ENCODE data around the gene RAB3C. TPM values are rescaled to one million over a fixed set of nuclear protein-coding genes. Genes with fewer than 3 reads are reported as not detected.

RAB3C gene
- polyA plus RNA-seq, 1 donor (not counting 4 experiments of a cell fraction or from before 2014, with no cell fraction given) = not detected

- TF ChIP-seq, protein P1, sequence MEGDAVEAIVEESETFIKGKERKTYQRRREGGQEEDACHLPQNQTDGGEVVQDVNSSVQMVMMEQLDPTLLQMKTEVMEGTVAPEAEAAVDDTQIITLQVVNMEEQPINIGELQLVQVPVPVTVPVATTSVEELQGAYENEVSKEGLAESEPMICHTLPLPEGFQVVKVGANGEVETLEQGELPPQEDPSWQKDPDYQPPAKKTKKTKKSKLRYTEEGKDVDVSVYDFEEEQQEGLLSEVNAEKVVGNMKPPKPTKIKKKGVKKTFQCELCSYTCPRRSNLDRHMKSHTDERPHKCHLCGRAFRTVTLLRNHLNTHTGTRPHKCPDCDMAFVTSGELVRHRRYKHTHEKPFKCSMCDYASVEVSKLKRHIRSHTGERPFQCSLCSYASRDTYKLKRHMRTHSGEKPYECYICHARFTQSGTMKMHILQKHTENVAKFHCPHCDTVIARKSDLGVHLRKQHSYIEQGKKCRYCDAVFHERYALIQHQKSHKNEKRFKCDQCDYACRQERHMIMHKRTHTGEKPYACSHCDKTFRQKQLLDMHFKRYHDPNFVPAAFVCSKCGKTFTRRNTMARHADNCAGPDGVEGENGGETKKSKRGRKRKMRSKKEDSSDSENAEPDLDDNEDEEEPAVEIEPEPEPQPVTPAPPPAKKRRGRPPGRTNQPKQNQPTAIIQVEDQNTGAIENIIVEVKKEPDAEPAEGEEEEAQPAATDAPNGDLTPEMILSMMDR (optimal IDR thresholded peaks at IDR 0.05 in 1 of 3, IDR thresholded peaks at IDR 0.05 in 1 of 3, conservative IDR thresholded peaks at IDR 0.05 in 1 of 3; ENCODE audit: extremely low read depth in 1 of 3, insufficient read depth in 2 of 3, low read length in 3 of 3) = no peak
- TF ChIP-seq EZH2 (IDR thresholded peaks at IDR 0.05; ENCODE audit: low read length) = no peak
- Histone ChIP-seq H3K9ac (ENCODE audit: control insufficient read depth, extremely low read depth, insufficient read depth, low read length) (no peak overlapping the region), H2AFZ (ENCODE audit: control insufficient read depth, low read length) (no peak overlapping the region), H3K27ac (ENCODE audit: control insufficient read depth, insufficient read depth, low read length) (no peak overlapping the region), H4K20me1 (ENCODE audit: control insufficient read depth, extremely low read depth, insufficient read depth, low read length) (no peaks in the 10 kb centered on the region), H3K4me2 (ENCODE audit: control insufficient read depth, extremely low read depth, insufficient read depth, low read depth, low read length) (no peak overlapping the region), H3K36me3 (ENCODE audit: control insufficient read depth in 2 of 2, extremely low read depth in 1 of 2, insufficient read depth in 2 of 2, low read length in 2 of 2) (no peaks in the 10 kb centered on the region), H3K9me1 (ENCODE audit: control insufficient read depth, extremely low read depth, insufficient read depth, low read length) (no peaks in the 10 kb centered on the region), H3K9me3 (ENCODE audit: control insufficient read depth, low read depth, low read length) (no peaks in the 10 kb centered on the region), H3K4me1 (ENCODE audit: control insufficient read depth, extremely low read depth, insufficient read depth, low read length) (no peaks in the 10 kb centered on the region), H3K79me2 (ENCODE audit: control insufficient read depth, insufficient read depth, low read length) (no peaks in the 10 kb centered on the region), H3K27me3 (ENCODE audit: control insufficient read depth, extremely low read depth, insufficient read depth, low read length) (no peaks in the 10 kb centered on the region), H3K4me3 (ENCODE audit: control insufficient read depth in 2 of 3, extremely low read depth in 1 of 3, insufficient read depth in 2 of 3, low read depth in 1 of 3, low read length in 3 of 3) (no peak overlapping the region)
- no peak for DNase-seq (ENCODE audit: low read depth, low spot score)
- no peak for FAIRE-seq
- dilution Hi-C loops (cut with MboI; ENCODE audit: extremely low pct_ligation_motif_present, low sequenced_read_pairs) = no loop called here
These were observed 244.6 kb downstream of the RAB3C start for GRCh38 chr5:58827463-58827862.

- no peaks in the 10 kb centered on the region for H3K9me1 ChIP-seq (ENCODE audit: control insufficient read depth, extremely low read depth, insufficient read depth, low read length)
- no peak overlapping the region for H3K9ac ChIP-seq (ENCODE audit: control insufficient read depth, extremely low read depth, insufficient read depth, low read length)
- H3K27me3 ChIP-seq (ENCODE audit: control insufficient read depth, extremely low read depth, insufficient read depth, low read length) = no peaks in the 10 kb centered on the region
- H3K36me3 ChIP-seq (ENCODE audit: control insufficient read depth in 2 of 2, extremely low read depth in 1 of 2, insufficient read depth in 2 of 2, low read length in 2 of 2) = no peaks in the 10 kb centered on the region
- H3K4me1 ChIP-seq (ENCODE audit: control insufficient read depth, extremely low read depth, insufficient read depth, low read length) = no peaks in the 10 kb centered on the region
- no peak overlapping the region for H3K4me2 ChIP-seq (ENCODE audit: control insufficient read depth, extremely low read depth, insufficient read depth, low read depth, low read length)
- DNase-seq (ENCODE audit: low read depth, low spot score) (no peak), FAIRE-seq (no peak)
- H3K4me3 ChIP-seq (ENCODE audit: control insufficient read depth in 2 of 3, extremely low read depth in 1 of 3, insufficient read depth in 2 of 3, low read depth in 1 of 3, low read length in 3 of 3) = no peak overlapping the region
- dilution Hi-C loops (cut with MboI; ENCODE audit: extremely low pct_ligation_motif_present, low sequenced_read_pairs) = no loop called here
- TF ChIP-seq, protein P1 (optimal IDR thresholded peaks at IDR 0.05 in 1 of 3, IDR thresholded peaks at IDR 0.05 in 1 of 3, conservative IDR thresholded peaks at IDR 0.05 in 1 of 3; ENCODE audit: extremely low read depth in 1 of 3, insufficient read depth in 2 of 3, low read length in 3 of 3) = no peak
- TF ChIP-seq EZH2 (IDR thresholded peaks at IDR 0.05; ENCODE audit: low read length) = no peak
- no peak overlapping the region for H2AFZ ChIP-seq (ENCODE audit: control insufficient read depth, low read length)
- H3K27ac ChIP-seq (ENCODE audit: control insufficient read depth, insufficient read depth, low read length) = no peak overlapping the region
- H4K20me1 ChIP-seq (ENCODE audit: control insufficient read depth, extremely low read depth, insufficient read depth, low read length) = no peaks in the 10 kb centered on the region
- no peaks in the 10 kb centered on the region for H3K79me2 ChIP-seq (ENCODE audit: control insufficient read depth, insufficient read depth, low read length)
- H3K9me3 ChIP-seq (ENCODE audit: control insufficient read depth, low read depth, low read length) = no peaks in the 10 kb centered on the region
These were observed 245.4 kb downstream of the RAB3C start for GRCh38 chr5:58828258-58828657.
